ENCODE measurements around the gene OR10A6.

- TF ChIP-seq CTCF (IDR thresholded peaks at IDR 0.05 in 8 of 11, conservative IDR thresholded peaks at IDR 0.05 in 3 of 11) (no peak), POLR2A (IDR thresholded peaks at IDR 0.05) (no peak), POLR2AphosphoS5 (IDR thresholded peaks at IDR 0.05) (no peak)
These were observed 40.5 kb downstream of the OR10A6 start for GRCh38 chr11:7890417-7891172.

All from spleen (tissue), 7 donors.